Measurements from ENCODE around the gene PPIL6.
"Not testable (repeated sequence)": the region's sequence is repeated elsewhere in the genome, so short reads cannot be mapped to it uniquely, and the experiment has no call there.

The PPIL6 gene

DNA sequence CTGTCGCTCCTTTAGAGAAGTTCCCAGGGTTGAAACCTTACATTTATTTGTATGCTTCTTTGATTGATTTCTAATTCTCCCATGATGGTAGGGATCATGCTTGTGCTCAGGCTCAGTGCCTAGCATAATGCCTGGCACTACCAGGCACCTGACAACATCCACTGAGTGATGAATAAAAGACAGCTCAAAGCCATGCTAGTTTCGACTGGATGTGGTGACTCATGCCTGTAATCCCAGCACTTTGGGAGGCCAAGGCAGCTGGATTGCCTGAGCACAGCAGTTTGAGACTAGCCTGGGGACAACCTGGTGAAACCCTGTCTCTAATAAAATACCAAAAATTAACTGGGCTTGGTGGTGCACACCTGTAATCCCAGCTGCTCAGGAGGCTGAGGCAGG, 46.5 kb downstream of the PPIL6 start:
- no peak for DNase-seq

- DNase-seq: no peak
Observed at GRCh38 chr6:109393157-109393885, 47.1 kb downstream of the PPIL6 start.

DNA sequence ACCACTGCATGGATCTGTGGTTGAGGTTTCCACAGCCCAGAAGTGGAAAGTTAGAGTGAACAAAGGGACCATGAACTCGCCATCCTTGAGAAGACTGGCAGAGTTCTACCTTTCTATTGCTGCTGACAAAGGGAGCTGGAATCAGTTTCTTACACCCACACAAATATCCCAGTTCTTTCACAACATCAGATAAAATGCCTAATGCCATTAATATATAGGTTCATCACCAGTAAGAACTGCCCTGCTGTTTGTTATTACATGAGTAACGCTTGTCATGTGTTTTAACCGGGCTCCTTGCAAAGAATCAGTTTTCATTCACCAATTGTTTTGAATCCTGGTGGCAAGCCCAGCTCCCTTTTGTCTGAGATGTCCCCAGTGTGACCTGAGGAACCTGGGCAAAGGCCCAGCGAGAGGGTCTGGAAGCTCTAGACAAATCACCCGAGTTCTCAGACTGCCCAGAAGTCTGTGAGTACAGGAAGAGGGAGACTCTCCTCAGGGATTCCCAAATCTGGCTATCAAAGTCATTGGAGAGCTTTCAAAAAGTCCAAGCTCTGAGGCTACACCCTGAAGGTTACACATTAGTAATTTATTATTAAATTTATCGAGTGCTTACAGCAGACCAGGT, 50.7 kb downstream of the PPIL6 start:
- no peak for DNase-seq

GRCh38 chr6:109388265-109388664, 52.2 kb downstream of the PPIL6 start:
- DNase-seq: no peak

DNA sequence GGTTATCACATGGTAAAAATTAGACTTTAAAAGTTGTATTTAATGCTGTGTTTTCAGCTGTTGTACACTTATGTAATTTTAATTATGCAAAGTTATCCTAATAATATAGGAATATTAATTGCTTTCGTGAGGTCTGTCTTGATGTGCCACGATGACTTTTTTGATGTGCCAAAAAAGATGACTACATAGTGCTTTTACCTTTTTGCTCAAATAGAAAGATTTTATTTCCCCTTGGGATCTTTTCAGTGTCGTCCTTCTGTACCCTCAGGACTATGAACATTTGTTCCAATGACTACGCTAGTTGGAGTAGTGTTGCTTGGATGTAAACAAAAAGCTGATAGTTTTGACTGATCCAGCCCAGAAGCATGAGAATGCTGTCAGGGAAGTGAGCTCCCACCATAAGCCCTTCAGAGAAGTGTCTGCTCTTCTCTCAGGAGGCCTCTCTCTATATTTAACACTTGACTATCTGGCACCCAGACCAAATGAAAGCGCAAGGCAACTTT, 56.9 kb downstream of the PPIL6 start:
- DNase-seq: no peak

DNA sequence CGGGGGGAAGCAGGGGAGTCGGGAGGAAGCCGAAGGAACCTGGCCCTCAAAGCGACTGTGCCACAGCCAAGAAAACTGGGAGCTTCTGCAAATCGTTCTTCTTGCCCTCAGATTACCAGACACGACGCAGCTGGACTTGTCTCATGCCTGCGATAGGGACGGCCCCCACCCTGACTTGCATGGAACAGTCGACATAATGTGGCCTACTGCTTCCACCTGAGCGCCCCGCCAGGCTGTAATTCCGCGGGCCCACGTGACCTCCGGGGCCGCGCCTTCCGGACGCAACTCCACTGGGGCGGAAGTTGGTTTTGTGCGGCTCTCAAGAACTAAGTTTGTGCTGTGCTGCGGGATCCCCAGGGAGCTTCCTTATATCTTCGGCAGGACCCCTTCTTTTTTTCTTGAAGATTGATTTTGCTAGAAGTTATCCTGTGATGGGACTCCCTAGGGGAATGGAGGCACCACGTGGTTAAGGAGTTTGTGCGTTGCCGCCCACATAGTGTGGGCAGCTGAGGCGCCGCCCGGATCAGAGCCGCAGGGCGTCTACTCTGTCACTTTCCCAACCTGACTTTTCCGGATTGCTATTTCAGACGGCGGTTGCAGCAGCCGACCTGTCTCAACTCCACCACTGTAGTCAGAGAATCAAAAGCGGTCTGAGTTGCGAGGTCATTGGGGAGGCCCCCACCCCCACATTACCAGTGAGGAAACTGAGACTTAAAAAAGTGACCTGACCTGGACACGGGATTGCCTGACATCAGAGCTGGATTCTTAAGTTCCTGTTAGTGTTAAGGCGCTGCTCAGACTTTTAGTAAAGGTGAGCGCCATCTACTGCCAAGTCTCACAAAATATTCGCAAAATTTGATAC, 57.6 kb downstream of the PPIL6 start:
- peak; percentile 92 for DNase-seq

DNA sequence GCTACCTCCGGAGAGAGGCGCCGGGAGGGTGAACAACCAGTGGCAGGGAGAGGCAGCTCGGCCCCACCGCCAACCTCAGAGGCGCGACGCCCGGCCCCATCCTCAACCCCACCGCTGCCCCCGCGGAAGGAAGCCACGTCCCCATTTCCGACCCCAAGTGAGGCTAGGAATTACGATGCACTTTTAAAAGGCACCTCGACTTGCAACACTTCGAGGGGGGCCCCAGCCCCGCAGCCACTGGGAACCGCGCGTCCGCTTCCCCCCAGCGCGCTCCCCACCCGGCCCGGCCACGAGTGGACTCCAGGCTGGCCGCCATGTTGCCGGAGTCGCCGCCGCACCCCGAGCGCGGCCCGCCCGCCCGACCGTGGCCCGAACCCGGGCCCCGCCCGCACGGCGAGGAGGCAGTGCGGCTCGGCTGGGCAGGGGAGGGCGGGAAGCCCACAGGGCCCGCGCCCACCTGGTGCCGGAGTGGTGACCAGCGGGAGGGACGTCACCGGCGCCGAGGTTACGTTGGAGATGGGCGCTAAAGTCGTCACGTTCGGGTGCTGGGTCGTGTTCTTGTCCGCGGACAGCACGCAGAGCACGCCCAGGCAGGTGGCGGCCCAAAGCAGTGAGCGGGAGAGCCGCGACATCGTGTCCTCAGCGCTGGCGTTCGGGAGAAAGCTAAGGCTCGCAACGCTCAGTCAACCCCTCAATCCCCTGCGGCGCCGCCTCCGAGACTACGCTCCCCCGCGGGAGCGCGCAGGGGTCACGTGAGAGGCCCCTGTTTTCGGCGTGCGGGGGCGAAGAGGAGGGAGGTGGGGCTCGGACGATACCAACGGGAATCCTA, 58.5 kb downstream of the PPIL6 start, which contains the start of gene CD164:
TSS of gene CD164 (minus strand) at position 721 of the 829 bp plus-strand sequence. CDS start at position 632, 89 bp downstream.
- peak; percentile 94 for DNase-seq

- peak; percentile 15 for DNase-seq
Observed at GRCh38 chr6:109381061-109381746, 59.2 kb downstream of the PPIL6 start.

DNA sequence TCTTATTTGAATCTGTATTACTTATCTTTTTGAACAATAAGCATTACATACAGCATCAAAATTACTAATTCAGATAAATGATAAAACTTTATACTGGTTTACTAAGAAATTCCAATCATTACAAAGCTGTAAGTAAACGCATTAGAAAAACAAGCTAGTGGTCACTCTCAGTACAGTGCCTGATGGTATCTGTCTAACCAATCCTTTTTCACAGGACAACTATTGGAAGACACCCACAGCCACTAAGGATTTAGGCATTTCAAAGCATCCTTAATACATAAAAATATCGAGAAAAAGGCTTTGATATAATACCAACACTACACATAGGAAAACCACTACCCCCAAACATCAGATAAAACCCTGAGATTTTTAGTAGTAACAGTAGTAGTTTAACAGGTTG, 60.7 kb downstream of the PPIL6 start:
- DNase-seq: no peak

GRCh38 chr6:109377717-109378116, 62.7 kb downstream of the PPIL6 start:
- DNase-seq: no peak

GRCh38 chr6:109374326-109374892, 66.0 kb downstream of the PPIL6 start:
- no peak for DNase-seq

DNA sequence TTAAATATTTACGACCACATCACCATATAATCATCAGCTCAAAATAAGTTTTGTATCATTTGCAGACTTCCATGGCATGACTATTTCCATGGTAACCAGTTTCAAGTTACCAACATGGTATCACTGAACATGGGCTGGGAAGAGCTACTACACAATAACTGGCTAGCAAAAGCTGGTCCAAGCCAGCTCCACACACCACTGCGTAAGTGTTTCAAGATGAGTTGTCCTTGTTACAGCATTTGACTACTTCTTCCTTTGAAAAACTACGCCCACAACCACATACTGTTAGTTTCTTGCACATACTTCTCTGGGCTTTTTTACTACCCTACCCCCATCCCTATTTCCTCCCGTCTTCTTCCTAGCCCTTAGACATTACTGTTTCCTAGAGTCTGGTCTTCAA, 66.7 kb downstream of the PPIL6 start:
- peak; percentile 62 for DNase-seq

GRCh38 chr6:109373331-109373730, 67.1 kb downstream of the PPIL6 start:
- peak; percentile 36 for DNase-seq

- no peak for DNase-seq
Observed at GRCh38 chr6:109372130-109372529, 68.3 kb downstream of the PPIL6 start.

DNA sequence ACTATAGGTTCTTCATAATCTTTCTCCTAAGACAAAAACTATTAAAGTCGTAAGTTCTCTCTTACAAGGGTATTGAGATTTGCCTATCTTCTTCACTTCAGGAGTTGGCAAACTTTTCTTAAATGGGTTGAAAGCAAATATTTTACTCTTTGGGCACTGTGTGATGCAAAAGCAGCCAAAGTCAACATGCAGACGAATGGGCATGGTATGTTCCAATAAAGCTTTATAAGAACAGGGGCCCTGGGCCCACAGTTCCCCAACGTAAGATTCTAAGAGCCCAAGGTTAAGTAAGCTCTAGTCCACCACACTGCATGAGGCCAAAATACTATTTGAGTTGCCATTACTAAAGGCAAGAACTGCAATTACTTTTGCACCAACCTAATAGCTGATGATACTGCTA, 69.6 kb downstream of the PPIL6 start:
- no peak for DNase-seq

GRCh38 chr6:109370336-109370735, 70.1 kb downstream of the PPIL6 start:
- no peak for DNase-seq

GRCh38 chr6:109369728-109370127, 70.7 kb downstream of the PPIL6 start:
- no peak for DNase-seq

DNA sequence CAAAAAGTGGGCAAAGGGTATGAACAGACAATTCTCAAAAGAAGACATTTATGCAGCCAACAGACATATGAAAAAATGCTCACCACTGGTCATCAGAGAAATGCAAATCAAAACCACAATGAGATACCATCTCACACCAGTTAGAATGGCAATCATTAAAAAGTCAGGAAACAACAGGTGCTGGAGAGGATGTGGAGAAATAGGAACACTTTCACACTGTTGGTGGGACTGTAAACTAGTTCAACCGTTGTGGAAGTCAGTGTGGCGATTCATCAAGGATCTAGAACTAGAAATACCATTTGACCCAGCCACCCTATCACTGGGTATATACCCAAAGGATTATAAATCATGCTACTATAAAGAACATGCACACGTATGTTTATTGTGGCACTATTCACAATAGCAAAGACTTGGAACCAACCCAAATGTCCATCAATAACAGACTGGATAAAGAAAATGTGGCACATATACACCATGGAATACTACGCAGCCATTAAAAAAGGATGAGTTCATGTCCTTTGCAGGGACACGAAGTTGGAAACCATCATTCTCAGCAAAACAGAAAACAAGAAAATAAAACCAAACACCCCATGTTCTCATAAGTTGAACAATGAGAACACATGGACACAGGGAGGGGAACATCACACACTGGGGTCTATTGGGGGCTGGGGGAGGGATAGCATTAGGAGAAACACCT, 75.9 kb downstream of the PPIL6 start:
- DNase-seq: not testable (repeated sequence)

GRCh38 chr6:109363753-109364152, 76.7 kb downstream of the PPIL6 start:
- no peak for DNase-seq

DNA sequence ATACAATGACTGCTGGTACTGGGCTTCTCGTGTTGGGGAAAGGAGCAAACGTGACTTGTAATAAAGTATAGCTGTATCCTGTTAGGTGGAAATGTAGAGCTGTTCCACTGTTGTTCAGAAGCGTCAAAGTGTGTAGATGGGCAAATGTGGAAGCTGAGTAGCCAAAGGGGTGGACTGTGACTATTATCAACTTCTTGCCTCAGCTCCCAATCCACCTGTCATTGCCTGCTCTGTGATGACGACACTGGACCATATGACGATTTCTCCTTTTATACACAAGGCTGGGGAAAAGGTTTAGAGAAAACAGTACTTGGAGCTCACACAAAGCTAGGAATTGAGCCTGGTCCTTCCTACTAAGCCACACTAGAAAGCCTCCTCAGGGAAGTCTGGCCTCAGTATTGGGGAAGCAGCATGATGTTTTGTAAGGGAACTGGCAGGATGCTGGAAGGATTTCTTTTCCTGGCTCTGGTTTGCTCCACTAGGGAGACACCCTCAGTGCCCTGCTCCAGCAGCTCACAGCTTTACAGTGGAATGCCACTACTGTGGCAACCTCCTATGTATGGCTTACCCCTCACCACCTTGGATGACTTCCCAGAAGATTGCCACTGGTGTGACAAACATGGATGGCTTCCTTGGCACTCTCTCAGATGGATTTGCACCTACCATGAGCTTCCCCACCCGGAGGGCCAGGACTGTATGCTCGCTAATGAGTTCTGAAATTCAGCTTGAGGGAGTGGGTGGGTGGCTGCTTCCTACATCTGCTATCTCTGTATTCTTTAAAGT, 78.1 kb downstream of the PPIL6 start:
- DNase-seq: no peak

Data from stimulated activated CD4-positive, alpha-beta T cell treated with anti-CD3 and anti-CD28 coated beads, Interleukin-4, amount 100 ng/mL, for 24 hours (primary cell).